OCI-LY1 (cell line): Measurements from ENCODE around the gene NAA10.

ENCODE experiments used
- H2AFZ ChIP-seq: fragments of 200-600 bp; sonication (generic), shearing (Covaris generic); 2 replicates; pipeline ENCODE4 v1.6.0; 2014; ENCODE audit warnings: antibody characterized with exemption, mild to moderate bottlenecking, low read length
- H3F3A ChIP-seq: fragments of 200-600 bp; sonication (generic), shearing (Covaris generic); 2 replicates; pipeline ENCODE4 v1.6.0; 2014; ENCODE audit warnings: mild to moderate bottlenecking, antibody characterized with exemption, low read length, moderate library complexity; ENCODE audit not compliant: insufficient read depth
- H3K27ac ChIP-seq: fragments of 200-600 bp; sonication (generic); 2 replicates; pipeline ENCODE4 v1.5.1; 2014; ENCODE audit warnings: low read length, mixed run types, mild to moderate bottlenecking, low read depth; ENCODE audit not compliant: poor library complexity, severe bottlenecking
- H3K27me3 ChIP-seq: fragments of 200-600 bp; sonication (generic); 2 replicates; pipeline ENCODE4 v1.6.0; 2014; ENCODE audit warnings: antibody characterized with exemption, mild to moderate bottlenecking, low read length, moderate library complexity; ENCODE audit not compliant: insufficient read depth
- H3K36me3 ChIP-seq: fragments of 200-600 bp; sonication (generic); 2 replicates; pipeline ENCODE4 v1.6.1; 2014; ENCODE audit warnings: mild to moderate bottlenecking, antibody characterized with exemption, low read length, moderate library complexity, mixed read lengths; ENCODE audit not compliant: insufficient read depth
- H3K4me1 ChIP-seq: fragments of 200-600 bp; sonication (generic); 2 replicates; pipeline ENCODE4 v1.5.1; 2014; ENCODE audit warnings: mild to moderate bottlenecking, low read length, moderate library complexity; ENCODE audit not compliant: insufficient read depth, severe bottlenecking
- H3K4me2 ChIP-seq: fragments of 200-600 bp; sonication (generic), shearing (Covaris generic); 2 replicates; pipeline ENCODE4 v1.6.1; 2014; ENCODE audit warnings: low read length
- H3K4me3 ChIP-seq: fragments of 200-600 bp; sonication (generic); 2 replicates; pipeline ENCODE4 v1.5.1; 2014; ENCODE audit warnings: low read length, low read depth, mild to moderate bottlenecking, mixed read lengths; ENCODE audit not compliant: poor library complexity, severe bottlenecking
- H3K79me2 ChIP-seq: fragments of 200-600 bp; shearing (Covaris generic); 2 replicates; pipeline ENCODE4 v1.6.1; 2016; ENCODE audit warnings: mixed run types, low read length, mixed read lengths; ENCODE audit not compliant: insufficient read depth
- H3K9ac ChIP-seq: fragments of 200-600 bp; sonication (generic), shearing (Covaris generic); 2 replicates; pipeline ENCODE4 v1.6.1; 2014; ENCODE audit warnings: mild to moderate bottlenecking, low read length, mixed read lengths
- H3K9me2 ChIP-seq: fragments of 200-600 bp; sonication (generic), shearing (Covaris generic); 2 replicates; pipeline ENCODE4 v1.6.1; 2014; ENCODE audit warnings: low read depth, mild to moderate bottlenecking, low read length, mixed read lengths
- H3K9me3 ChIP-seq: fragments of 200-600 bp; shearing (Covaris generic); 2 replicates; pipeline ENCODE4 v1.6.1; 2014; ENCODE audit warnings: low read length, mixed read lengths
- H4K20me1 ChIP-seq: fragments of 200-600 bp; sonication (generic), shearing (Covaris generic); 2 replicates; pipeline ENCODE4 v1.6.0; 2016; ENCODE audit warnings: mild to moderate bottlenecking, low read length; ENCODE audit not compliant: insufficient read depth
- EZH2 ChIP-seq: fragments of 200-600 bp; sonication (generic), shearing (Covaris generic); IDR thresholded peaks from 2 replicates; pipeline ENCODE4 v1.8.0; 2017; ENCODE audit warnings: borderline replicate concordance, mixed run types, mild to moderate bottlenecking, antibody characterized with exemption, low read length, moderate library complexity, mixed read lengths
- TF ChIP-seq, protein P1 (sequence below): fragments of 200-600 bp; sonication (generic), shearing (Covaris generic); IDR thresholded peaks from 2 replicates; pipeline ENCODE4 v1.5.1; 2017; ENCODE audit warnings: mild to moderate bottlenecking, antibody characterized with exemption, low read length, moderate library complexity, mixed read lengths

Gene NAA10

DNA sequence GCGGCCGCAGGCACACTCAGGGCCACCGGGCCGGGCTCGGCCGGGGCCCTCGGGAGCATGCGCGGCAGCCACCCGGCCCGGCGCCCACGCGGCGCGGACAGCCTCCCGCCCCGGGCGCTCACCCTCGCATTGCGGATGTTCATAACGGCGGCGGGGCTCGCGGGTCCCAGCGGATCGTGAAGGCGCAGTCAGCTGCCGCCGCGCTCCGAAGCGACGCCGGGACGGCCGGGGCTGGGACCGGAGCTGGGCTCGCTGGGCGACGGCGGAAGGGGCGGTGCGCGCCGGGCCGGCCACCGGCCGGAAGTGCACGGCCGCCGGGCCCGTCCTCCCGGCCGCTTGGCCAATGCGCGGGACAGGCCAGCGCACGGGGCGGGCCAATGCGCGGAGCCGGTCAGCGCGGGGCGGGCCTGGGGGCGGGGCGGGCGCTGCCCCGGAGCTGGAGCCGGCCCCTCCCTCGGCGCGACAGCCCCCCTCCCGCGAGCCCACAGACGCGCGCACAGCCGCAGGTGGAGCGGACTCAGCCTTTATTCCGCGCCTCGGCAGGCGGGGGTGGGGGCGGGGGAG, at the start of gene NAA10:
Gene NAA10, minus strand, starts transcription at position 276 of the 564 bp plus-strand sequence. Its CDS starts 133 bp downstream, at position 143.
- peak within 1 kb of the TSS; percentile 89 for H3K9ac ChIP-seq
- peaks cover 15% of the 10 kb centered on the region for H3K4me1 ChIP-seq
- peak within 1 kb of the TSS; percentile 80 for H3K27ac ChIP-seq
- TF ChIP-seq EZH2: no peak
- TF ChIP-seq, protein P1, sequence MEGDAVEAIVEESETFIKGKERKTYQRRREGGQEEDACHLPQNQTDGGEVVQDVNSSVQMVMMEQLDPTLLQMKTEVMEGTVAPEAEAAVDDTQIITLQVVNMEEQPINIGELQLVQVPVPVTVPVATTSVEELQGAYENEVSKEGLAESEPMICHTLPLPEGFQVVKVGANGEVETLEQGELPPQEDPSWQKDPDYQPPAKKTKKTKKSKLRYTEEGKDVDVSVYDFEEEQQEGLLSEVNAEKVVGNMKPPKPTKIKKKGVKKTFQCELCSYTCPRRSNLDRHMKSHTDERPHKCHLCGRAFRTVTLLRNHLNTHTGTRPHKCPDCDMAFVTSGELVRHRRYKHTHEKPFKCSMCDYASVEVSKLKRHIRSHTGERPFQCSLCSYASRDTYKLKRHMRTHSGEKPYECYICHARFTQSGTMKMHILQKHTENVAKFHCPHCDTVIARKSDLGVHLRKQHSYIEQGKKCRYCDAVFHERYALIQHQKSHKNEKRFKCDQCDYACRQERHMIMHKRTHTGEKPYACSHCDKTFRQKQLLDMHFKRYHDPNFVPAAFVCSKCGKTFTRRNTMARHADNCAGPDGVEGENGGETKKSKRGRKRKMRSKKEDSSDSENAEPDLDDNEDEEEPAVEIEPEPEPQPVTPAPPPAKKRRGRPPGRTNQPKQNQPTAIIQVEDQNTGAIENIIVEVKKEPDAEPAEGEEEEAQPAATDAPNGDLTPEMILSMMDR: no peak
- H2AFZ ChIP-seq: no peak within 1 kb of the TSS
- H3K4me2 ChIP-seq: peak within 1 kb of the TSS; percentile 98
- H3K9me2 ChIP-seq: no peaks in the 10 kb centered on the region
- H3K36me3 ChIP-seq: peaks cover 20% of the 10 kb centered on the region; the same call in 1 of the 2 replicates
- no peaks in the 10 kb centered on the region for H4K20me1 ChIP-seq
- H3K79me2 ChIP-seq: no peaks in the 10 kb centered on the region
- peak within 1 kb of the TSS; percentile 83 for H3K4me3 ChIP-seq
- no peaks in the 10 kb centered on the region for H3K27me3 ChIP-seq
- no peaks in the 10 kb centered on the region for H3K9me3 ChIP-seq
- no peaks in the 10 kb centered on the region for H3F3A ChIP-seq

DNA sequence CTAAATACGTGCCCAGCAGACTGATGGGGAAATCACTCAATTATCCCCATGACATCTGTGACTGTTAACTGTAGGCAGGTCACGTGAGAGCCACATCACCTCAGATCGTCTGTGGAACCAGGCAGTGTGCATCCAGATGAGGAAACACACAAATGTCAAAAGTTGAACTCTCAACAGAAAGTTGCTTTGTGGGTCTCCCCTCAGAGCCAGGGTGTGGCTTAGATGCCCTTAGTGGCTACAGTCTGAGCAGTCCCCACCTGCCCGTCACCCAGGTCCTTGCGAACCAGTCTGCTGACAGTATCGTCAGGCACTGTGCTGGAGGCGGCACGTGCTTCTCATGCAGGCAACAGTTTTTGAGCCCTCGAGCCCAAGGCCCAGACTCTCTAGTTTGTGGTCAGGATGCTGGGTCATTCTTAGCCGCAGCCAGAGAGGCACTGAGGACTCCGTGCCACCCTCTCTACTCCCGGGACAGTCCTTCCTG, 48.5 kb upstream of the NAA10 start:
- Histone ChIP-seq H3K9ac (no peak overlapping the region), H2AFZ (no peak overlapping the region), H3K9me3 (no peaks in the 10 kb centered on the region), H3K4me2 (no peak overlapping the region), H3F3A (no peaks in the 10 kb centered on the region), H3K9me2 (no peaks in the 10 kb centered on the region), H3K4me3 (no peak overlapping the region), H3K27me3 (no peaks in the 10 kb centered on the region), H3K79me2 (no peaks in the 10 kb centered on the region), H4K20me1 (no peaks in the 10 kb centered on the region), H3K27ac (peak overlapping the region; percentile 97), H3K4me1 (peaks cover 47% of the 10 kb centered on the region), H3K36me3 (no peaks in the 10 kb centered on the region)
- TF ChIP-seq, protein P1: no peak
- TF ChIP-seq EZH2: no peak

DNA sequence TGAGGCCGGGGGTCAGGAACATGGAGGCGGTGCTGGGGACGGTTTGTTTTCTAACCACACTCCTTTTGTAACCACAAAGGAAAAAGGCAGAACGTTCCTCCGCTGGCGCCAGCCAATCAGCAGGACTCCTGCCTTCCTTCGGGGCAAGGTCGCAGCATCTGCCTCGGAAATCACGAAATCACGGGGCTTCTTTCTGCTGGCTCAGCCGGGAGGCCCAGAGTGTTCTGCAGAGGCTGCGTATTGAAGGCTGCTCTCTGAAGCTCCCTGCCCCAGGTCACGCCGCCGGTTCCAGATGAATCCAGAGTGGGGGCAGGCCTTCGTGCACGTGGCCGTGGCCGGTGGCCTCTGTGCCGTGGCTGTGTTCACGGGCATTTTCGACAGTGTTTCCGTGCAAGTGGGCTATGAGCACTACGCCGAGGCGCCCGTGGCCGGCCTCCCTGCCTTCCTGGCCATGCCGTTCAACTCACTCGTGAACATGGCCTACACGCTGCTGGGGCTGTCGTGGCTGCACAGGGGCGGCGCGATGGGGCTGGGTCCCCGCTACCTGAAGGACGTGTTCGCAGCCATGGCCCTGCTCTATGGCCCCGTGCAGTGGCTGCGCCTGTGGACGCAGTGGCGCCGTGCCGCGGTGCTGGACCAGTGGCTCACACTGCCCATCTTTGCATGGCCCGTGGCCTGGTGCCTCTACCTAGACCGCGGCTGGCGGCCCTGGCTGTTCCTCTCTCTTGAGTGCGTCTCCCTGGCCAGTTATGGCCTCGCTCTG, 47.1 kb upstream of the NAA10 start:
- no peak overlapping the region for H2AFZ ChIP-seq
- TF ChIP-seq, protein P1: no peak
- TF ChIP-seq EZH2: no peak
- no peak overlapping the region for H3K9ac ChIP-seq
- no peaks in the 10 kb centered on the region for H3K9me2 ChIP-seq
- peak overlapping the region; percentile 73 for H3K27ac ChIP-seq
- no peaks in the 10 kb centered on the region for H3K9me3 ChIP-seq
- no peak overlapping the region for H3K4me3 ChIP-seq
- no peaks in the 10 kb centered on the region for H3K36me3 ChIP-seq
- H3K4me2 ChIP-seq: no peak overlapping the region
- H3K27me3 ChIP-seq: no peaks in the 10 kb centered on the region
- no peaks in the 10 kb centered on the region for H3K79me2 ChIP-seq
- H4K20me1 ChIP-seq: no peaks in the 10 kb centered on the region
- peaks cover 47% of the 10 kb centered on the region for H3K4me1 ChIP-seq
- H3F3A ChIP-seq: no peaks in the 10 kb centered on the region
